BLaER1 (cell line): ENCODE data around the gene CNTN4.

Experiments used
- H3K27ac ChIP-seq: shearing (Covaris generic); formaldehyde crosslinking; 2 replicates; pipeline ENCODE4 v1.8.1; 2022
- H3K27me3 ChIP-seq: shearing (Covaris generic); formaldehyde crosslinking; 2 replicates; pipeline ENCODE4 v1.8.1; 2022
- H3K36me3 ChIP-seq: shearing (Covaris generic); formaldehyde crosslinking; 2 replicates; pipeline ENCODE4 v1.8.1; 2022
- H3K4me1 ChIP-seq: shearing (Covaris generic); formaldehyde crosslinking; 2 replicates; pipeline ENCODE4 v1.8.1; 2022
- H3K4me2 ChIP-seq: shearing (Covaris generic); formaldehyde crosslinking; 2 replicates; pipeline ENCODE4 v1.8.1; 2022
- H3K4me3 ChIP-seq: shearing (Covaris generic); formaldehyde crosslinking; 2 replicates; pipeline ENCODE4 v1.8.1; 2022
- H3K9ac ChIP-seq: shearing (Covaris generic); formaldehyde crosslinking; 2 replicates; pipeline ENCODE4 v1.8.1; 2022
- H3K9me3 ChIP-seq: shearing (Covaris generic); formaldehyde crosslinking; 2 replicates; pipeline ENCODE4 v1.8.1; 2022
- H4K20me1 ChIP-seq: shearing (Covaris generic); formaldehyde crosslinking; 2 replicates; pipeline ENCODE4 v1.8.1; 2022
- Cebpa-rat ChIP-seq: shearing (Covaris generic); IDR thresholded peaks from 2 replicates; pipeline ENCODE4 v1.8.1; 2022

Gene CNTN4

DNA sequence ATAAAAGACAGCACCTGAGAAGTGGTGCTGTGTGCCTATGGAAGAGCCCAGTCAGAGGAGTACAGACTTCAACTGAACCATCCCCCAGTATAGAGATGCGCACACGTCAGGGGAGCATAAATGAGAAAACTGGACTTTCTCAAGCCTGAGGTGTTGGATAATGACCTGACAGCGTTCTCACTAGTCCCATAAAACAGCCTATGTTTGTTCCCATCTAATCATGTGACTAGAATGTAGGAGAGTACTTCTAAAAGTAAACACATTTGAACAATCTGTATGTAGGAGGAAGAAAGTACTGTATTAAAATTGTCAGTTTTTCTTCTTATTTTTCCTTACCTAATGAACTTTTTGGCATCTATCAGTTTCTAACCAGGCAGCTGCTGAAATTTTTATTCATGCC is 498.9 kb downstream of the CNTN4 start:
- no peaks in the 10 kb centered on the region for H3K27me3 ChIP-seq
- no peaks in the 10 kb centered on the region for H3K36me3 ChIP-seq
- H3K27ac ChIP-seq, result no peak overlapping the region
- H3K4me3 ChIP-seq, result no peak overlapping the region
- TF ChIP-seq Cebpa-rat, result no peak
- H3K9me3 ChIP-seq, result no peaks in the 10 kb centered on the region
- H3K9ac ChIP-seq, result no peak overlapping the region
- H3K4me1 ChIP-seq, result no peaks in the 10 kb centered on the region
- H3K4me2 ChIP-seq, result no peak overlapping the region
- H4K20me1 ChIP-seq, result no peaks in the 10 kb centered on the region

- no peaks in the 10 kb centered on the region for H3K4me1 ChIP-seq
- H3K4me2 ChIP-seq, result no peak overlapping the region
- no peaks in the 10 kb centered on the region for H4K20me1 ChIP-seq
- no peaks in the 10 kb centered on the region for H3K9me3 ChIP-seq
- H3K4me3 ChIP-seq, result no peak overlapping the region
- H3K27ac ChIP-seq, result no peak overlapping the region
- no peaks in the 10 kb centered on the region for H3K36me3 ChIP-seq
- no peak for TF ChIP-seq Cebpa-rat
- H3K9ac ChIP-seq, result no peak overlapping the region
- no peaks in the 10 kb centered on the region for H3K27me3 ChIP-seq
These were observed 500.8 kb downstream of the CNTN4 start for GRCh38 chr3:2599471-2599870.

GRCh38 chr3:2603692-2604289 is 505.1 kb downstream of the CNTN4 start:
- Histone ChIP-seq H3K4me1 (no peaks in the 10 kb centered on the region), H3K27ac (no peak overlapping the region), H4K20me1 (no peaks in the 10 kb centered on the region), H3K9me3 (no peaks in the 10 kb centered on the region), H3K36me3 (no peaks in the 10 kb centered on the region), H3K9ac (no peak overlapping the region), H3K27me3 (no peaks in the 10 kb centered on the region), H3K4me2 (no peak overlapping the region), H3K4me3 (no peak overlapping the region)
- TF ChIP-seq Cebpa-rat, result no peak

GRCh38 chr3:2614578-2614977 is 515.9 kb downstream of the CNTN4 start:
- Histone ChIP-seq H3K36me3 (no peaks in the 10 kb centered on the region), H3K27ac (no peak overlapping the region), H3K9me3 (no peaks in the 10 kb centered on the region), H3K4me1 (no peaks in the 10 kb centered on the region), H3K9ac (no peak overlapping the region), H3K27me3 (no peaks in the 10 kb centered on the region), H3K4me2 (no peak overlapping the region), H4K20me1 (no peaks in the 10 kb centered on the region), H3K4me3 (no peak overlapping the region)
- TF ChIP-seq Cebpa-rat, result no peak

GRCh38 chr3:2615080-2615479 is 516.4 kb downstream of the CNTN4 start:
- TF ChIP-seq Cebpa-rat, result no peak
- Histone ChIP-seq H3K4me3 (no peak overlapping the region), H3K27ac (no peak overlapping the region), H3K4me2 (no peak overlapping the region), H3K9me3 (no peaks in the 10 kb centered on the region), H3K4me1 (no peaks in the 10 kb centered on the region), H3K27me3 (no peaks in the 10 kb centered on the region), H4K20me1 (no peaks in the 10 kb centered on the region), H3K36me3 (no peaks in the 10 kb centered on the region), H3K9ac (no peak overlapping the region)

DNA sequence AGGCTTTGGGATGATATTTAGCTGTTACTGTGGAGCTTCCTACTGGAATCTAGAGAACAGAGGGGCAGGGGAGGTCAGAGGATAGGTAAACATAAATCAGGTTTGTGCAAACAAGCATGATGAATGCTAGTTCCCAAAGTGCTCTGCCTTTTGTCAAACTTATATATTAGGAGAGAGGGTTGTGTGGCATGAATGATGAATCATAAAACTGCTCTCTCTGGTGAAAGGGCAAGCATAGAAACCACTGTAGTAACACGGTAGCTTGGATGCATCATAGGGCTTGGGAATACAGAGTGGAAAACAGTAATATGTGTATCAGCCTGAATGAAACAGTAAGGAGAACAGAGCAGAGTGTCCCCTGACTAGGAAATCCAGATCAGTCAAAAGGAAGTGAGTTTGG is 524.8 kb downstream of the CNTN4 start:
- H3K4me3 ChIP-seq, result no peak overlapping the region
- H3K27ac ChIP-seq, result no peak overlapping the region
- no peaks in the 10 kb centered on the region for H3K36me3 ChIP-seq

DNA sequence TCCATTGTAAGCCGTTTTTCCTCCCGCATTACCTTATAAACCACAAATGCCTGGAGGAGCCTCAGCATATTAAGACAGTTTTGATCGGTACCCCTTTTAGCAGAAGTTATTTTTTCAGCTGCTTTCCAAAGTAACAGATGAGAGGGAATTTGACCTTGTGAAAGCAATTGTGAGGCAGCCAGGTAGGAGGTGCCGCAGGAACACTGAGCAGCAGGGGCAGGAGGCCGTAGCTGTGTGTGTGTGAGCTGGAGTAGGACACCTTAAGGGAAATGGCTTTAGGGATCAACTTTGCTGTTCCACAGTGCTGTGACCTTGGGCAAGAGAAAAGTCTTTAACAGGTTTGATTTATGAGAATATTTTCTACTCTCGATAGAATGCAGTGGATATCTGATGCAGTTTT is 529.5 kb downstream of the CNTN4 start:
- Histone ChIP-seq H4K20me1 (no peaks in the 10 kb centered on the region), H3K9me3 (no peaks in the 10 kb centered on the region), H3K9ac (no peak overlapping the region), H3K27ac (no peak overlapping the region), H3K36me3 (no peaks in the 10 kb centered on the region), H3K4me3 (no peak overlapping the region), H3K4me2 (no peak overlapping the region), H3K4me1 (no peaks in the 10 kb centered on the region), H3K27me3 (no peaks in the 10 kb centered on the region)
- no peak for TF ChIP-seq Cebpa-rat

More for the DNA sequence above, 524.8 kb downstream of the CNTN4 start:
- no peaks in the 10 kb centered on the region for H3K4me1 ChIP-seq
- H3K9ac ChIP-seq, result no peak overlapping the region
- no peak overlapping the region for H3K4me2 ChIP-seq
- H3K9me3 ChIP-seq, result no peaks in the 10 kb centered on the region
- H4K20me1 ChIP-seq, result no peaks in the 10 kb centered on the region
- no peak for TF ChIP-seq Cebpa-rat
- H3K27me3 ChIP-seq, result no peaks in the 10 kb centered on the region

DNA sequence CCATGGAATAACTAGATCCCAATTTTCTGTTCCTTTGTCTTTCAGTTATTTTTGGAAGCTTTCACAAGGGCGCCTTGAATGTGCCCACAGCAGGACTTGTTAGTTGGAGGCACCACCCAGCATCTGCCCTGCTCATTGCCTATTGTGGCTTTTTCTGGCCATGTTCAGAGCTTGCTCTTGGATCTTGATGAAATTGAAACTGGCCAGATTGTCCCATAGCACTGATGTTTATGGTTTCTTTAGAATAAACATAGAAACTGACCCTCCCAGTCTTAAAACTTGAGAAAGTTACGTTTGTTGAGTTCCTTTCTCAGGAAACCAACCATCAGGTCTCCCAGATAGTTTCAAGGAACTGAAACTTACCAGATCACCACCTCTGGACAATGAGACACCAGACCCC is 536.8 kb downstream of the CNTN4 start:
- H3K4me2 ChIP-seq, result peak overlapping the region; percentile 18; the same call in 1 of the 2 replicates
- H3K4me3 ChIP-seq, result no peak overlapping the region
- H3K27ac ChIP-seq, result no peak overlapping the region
- H4K20me1 ChIP-seq, result no peaks in the 10 kb centered on the region
- no peak for TF ChIP-seq Cebpa-rat
- H3K4me1 ChIP-seq, result peaks cover 8% of the 10 kb centered on the region; the same call in 1 of the 2 replicates
- H3K9ac ChIP-seq, result no peak overlapping the region
- H3K27me3 ChIP-seq, result no peaks in the 10 kb centered on the region
- H3K9me3 ChIP-seq, result no peaks in the 10 kb centered on the region
- no peaks in the 10 kb centered on the region for H3K36me3 ChIP-seq

- Histone ChIP-seq H3K4me3 (no peak overlapping the region), H3K9ac (no peak overlapping the region), H3K4me2 (peak overlapping the region; percentile 67), H4K20me1 (no peaks in the 10 kb centered on the region), H3K9me3 (peaks cover 3% of the 10 kb centered on the region; the same call in 1 of the 2 replicates), H3K27ac (peak overlapping the region; percentile 59), H3K36me3 (no peaks in the 10 kb centered on the region), H3K4me1 (peaks cover 14% of the 10 kb centered on the region), H3K27me3 (no peaks in the 10 kb centered on the region)
- no peak for TF ChIP-seq Cebpa-rat
These were observed 544.9 kb downstream of the CNTN4 start for GRCh38 chr3:2643606-2644005.

- Histone ChIP-seq H3K9me3 (peaks cover 15% of the 10 kb centered on the region), H3K4me2 (no peak overlapping the region), H3K4me1 (peaks cover 14% of the 10 kb centered on the region), H3K4me3 (no peak overlapping the region), H3K27ac (no peak overlapping the region), H3K9ac (no peak overlapping the region), H3K36me3 (no peaks in the 10 kb centered on the region), H3K27me3 (no peaks in the 10 kb centered on the region), H4K20me1 (no peaks in the 10 kb centered on the region)
- TF ChIP-seq Cebpa-rat, result no peak
These were observed 546.3 kb downstream of the CNTN4 start for GRCh38 chr3:2645001-2645400.

DNA sequence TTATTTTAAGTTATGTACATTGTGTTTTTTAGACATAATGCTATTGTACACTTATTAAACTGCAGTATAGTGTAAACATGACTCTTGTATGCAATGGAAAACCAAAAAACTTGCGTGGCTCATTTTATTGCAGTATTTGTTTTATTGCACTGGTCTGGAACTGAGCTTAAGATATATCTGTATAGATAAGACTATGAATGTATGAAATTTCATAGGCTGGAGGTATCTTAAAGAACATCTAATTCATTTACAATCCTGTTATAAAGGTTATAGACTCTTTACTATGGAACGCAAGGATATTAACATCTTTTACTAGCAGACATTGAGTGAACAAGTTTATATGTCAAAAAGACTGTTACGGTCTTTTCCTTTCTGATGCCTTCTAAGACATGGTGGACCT is 552.1 kb downstream of the CNTN4 start:
- Histone ChIP-seq H3K4me3 (no peak overlapping the region), H3K27ac (no peak overlapping the region), H3K36me3 (no peaks in the 10 kb centered on the region), H3K4me2 (no peak overlapping the region), H3K4me1 (no peaks in the 10 kb centered on the region), H4K20me1 (no peaks in the 10 kb centered on the region), H3K9ac (no peak overlapping the region), H3K27me3 (no peaks in the 10 kb centered on the region), H3K9me3 (peaks cover 15% of the 10 kb centered on the region)
- TF ChIP-seq Cebpa-rat, result no peak
